Muscle layer of colon (tissue), 2 donors: Measurements from ENCODE around the gene PAK4.
"Not testable (repeated sequence)": the region's sequence is repeated elsewhere in the genome, so short reads cannot be mapped to it uniquely, and the experiment has no call there.

Experiments used
- H3K27ac ChIP-seq: one replicate; pipeline ENCODE4 v1.7.0; 2013; ENCODE audit warnings: low read depth, mild to moderate bottlenecking, low read length, moderate library complexity
- H3K27me3 ChIP-seq, 2 donors: one replicate each; pipeline ENCODE4 v1.7.0; 2013; ENCODE audit warnings: low read length in 2 of 2, mild to moderate bottlenecking in 2 of 2; ENCODE audit not compliant: insufficient read depth in 2 of 2, control insufficient read depth in 1 of 2
- H3K36me3 ChIP-seq: one replicate; pipeline ENCODE4 v1.7.0; 2013; ENCODE audit warnings: mild to moderate bottlenecking, low read length; ENCODE audit not compliant: insufficient read depth
- H3K4me1 ChIP-seq: one replicate; pipeline ENCODE4 v1.7.0; 2013; ENCODE audit warnings: mild to moderate bottlenecking, low read length; ENCODE audit not compliant: insufficient read depth
- H3K4me3 ChIP-seq, 2 donors: one replicate each; pipeline ENCODE4 v1.7.0; 2013; ENCODE audit warnings: low read length in 2 of 2, low read depth in 1 of 2, mild to moderate bottlenecking in 1 of 2, moderate library complexity in 1 of 2
- H3K9ac ChIP-seq: one replicate; pipeline ENCODE4 v1.7.0; 2013; ENCODE audit warnings: low read length
- H3K9me3 ChIP-seq: one replicate; pipeline ENCODE4 v1.7.0; 2013; ENCODE audit warnings: mild to moderate bottlenecking, low read length
- donor health status: abdominal sarcoma.
- donor health status: Adenocarcinoma of cecum.

Gene PAK4

DNA sequence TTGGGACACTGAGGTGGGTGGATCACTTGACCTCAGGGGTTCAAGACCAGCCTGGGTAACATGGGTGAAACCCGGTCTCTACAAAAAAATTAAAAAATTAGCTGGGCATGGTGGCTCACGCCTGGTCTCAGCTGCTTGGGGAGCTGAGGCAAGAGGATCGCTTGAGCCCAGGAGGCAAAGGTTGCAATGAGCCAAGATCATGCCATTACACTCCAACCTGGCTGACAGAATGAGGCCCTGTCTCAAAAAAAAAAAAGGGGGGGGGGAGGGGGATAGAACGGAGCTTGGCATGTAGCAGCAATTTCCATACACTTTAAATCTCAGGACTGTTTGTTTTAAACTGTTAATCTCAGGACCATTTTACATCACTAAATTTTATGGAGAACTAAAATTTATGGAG, 39.2 kb upstream of the PAK4 start:
- Histone ChIP-seq H3K9ac (no peak overlapping the region), H3K4me3 (no peak overlapping the region), H3K9me3 (no peaks in the 10 kb centered on the region), H3K27me3 (peaks cover 16 to 40% of the 10 kb centered on the region in 2 donors), H3K4me1 (no peaks in the 10 kb centered on the region), H3K27ac (no peak overlapping the region), H3K36me3 (no peaks in the 10 kb centered on the region)

DNA sequence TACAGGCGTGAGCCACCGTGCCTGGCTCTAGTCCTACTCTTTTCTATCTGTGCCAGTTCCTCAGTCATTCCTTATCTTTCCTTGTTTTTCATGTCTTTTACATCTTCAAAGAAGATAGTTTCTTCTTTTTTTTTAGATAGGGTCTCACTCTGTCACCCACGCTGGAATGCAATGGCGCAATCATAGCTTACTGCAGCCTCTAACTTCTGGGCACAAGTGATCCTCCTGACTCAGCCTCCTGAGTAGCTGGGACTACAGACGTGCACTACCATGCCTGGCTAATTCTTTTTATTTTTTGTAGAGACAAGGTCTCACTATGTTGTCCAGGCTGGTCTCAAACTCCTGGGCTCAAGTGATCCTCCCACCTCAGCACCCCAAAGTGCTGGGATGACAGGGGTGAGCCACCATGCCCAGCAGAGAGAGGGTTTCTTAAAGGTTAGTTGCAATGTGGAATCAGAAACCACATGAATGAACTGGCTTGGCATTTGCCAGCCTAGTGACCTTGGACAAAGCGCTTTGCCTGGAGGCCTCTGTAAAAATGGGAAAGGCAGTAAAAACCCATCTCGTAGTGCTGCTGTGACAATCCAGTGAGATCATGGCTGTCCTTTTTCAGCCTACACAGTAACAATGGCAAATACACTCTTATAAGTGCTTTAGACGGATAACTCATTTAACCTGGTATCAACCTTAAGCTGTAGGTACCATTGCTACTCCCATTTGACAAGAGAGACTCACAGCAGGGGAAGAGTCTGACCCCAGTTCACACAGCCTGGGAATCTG, 37.5 kb upstream of the PAK4 start:
- Histone ChIP-seq H3K27ac (no peak overlapping the region), H3K4me1 (no peaks in the 10 kb centered on the region), H3K27me3 (peaks cover 6 to 29% of the 10 kb centered on the region in 2 donors), H3K36me3 (no peaks in the 10 kb centered on the region), H3K9me3 (no peaks in the 10 kb centered on the region), H3K9ac (no peak overlapping the region), H3K4me3 (no peak overlapping the region)

DNA sequence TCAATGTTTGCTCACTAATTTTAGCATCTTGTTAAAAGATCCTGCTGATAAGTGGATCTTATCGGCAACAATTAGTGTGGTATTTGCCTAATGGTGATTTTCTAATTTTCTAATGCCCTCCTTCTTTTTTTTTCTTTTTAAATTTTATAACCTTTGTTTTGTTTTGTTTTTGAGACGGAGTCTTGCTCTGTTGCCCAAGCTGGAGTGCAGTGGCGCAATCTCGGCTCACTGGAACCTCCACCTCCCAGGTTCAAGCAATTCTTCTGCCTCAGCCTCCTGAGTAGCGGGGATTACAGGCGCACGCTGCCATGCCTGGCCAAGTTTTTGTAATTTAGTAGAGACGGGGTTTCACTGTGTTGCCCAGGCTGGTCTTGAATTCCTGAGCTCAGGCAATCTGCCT, 35.6 kb upstream of the PAK4 start:
- H3K27me3 ChIP-seq, result peaks cover 0 to 12% of the 10 kb centered on the region in 2 donors
- not testable (repeated sequence) for H3K9ac ChIP-seq, H3K9me3 ChIP-seq, H3K4me3 ChIP-seq, H3K36me3 ChIP-seq, H3K4me1 ChIP-seq, H3K27ac ChIP-seq

DNA sequence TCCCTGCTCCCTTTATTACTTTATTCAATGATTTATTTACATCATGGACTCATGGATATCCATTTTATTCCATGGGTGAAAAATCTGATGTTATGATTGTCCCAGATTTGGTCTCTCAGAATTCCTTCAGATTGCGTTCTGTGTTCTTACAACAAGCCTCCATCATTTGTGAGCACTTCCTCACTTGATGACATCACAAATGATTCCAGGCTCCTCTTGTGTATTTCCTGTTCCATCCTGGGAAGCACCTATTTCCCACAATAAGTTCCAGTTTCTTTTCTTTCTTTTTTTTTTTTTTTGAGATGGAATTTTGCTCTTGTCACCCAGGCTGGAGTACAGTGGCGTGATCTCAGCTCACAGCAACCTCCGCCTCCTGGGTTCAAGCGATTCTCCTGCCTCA, 34.7 kb upstream of the PAK4 start:
- Histone ChIP-seq H3K9me3 (no peaks in the 10 kb centered on the region), H3K4me3 (no peak overlapping the region), H3K9ac (no peak overlapping the region), H3K27ac (no peak overlapping the region), H3K36me3 (no peaks in the 10 kb centered on the region), H3K27me3 (peaks cover 0 to 3% of the 10 kb centered on the region in 2 donors), H3K4me1 (no peaks in the 10 kb centered on the region)

DNA sequence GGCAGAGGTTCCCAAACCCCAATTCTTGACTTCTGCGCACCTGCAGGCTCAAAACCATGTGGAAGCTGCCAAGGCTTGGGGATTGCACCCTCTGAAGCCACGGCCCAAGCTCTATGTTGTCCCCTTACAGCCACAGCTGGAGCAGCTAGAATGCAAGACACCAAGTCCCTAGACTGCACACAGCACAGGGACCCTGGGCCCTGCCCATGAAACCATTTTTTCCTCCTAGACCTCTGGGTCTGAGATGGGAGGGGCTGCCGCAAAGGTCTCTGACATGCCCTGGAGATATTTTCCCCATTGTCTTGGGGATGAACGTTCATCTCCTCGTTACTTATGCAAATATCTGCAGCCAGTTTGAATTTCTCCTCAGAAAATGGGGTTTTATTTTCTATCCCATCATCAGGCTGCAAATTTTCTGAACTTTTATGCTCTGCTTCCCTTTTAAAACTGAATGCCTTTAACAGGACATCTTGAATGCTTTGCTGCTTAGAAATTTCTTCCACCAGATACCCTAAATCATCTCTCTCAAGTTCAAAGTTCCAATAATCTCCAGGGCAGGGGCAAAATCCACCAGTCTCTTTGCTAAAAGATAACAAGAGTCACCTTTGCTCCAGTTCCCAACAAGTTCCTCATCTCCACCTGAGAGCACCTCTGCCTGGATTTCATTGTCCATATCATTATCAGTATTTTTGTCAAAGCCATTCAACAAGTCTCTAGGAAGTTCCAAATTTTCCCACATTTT, 29.6 kb upstream of the PAK4 start:
- not testable (repeated sequence) for H3K4me3 ChIP-seq, H3K9ac ChIP-seq, H3K9me3 ChIP-seq, H3K27ac ChIP-seq, H3K4me1 ChIP-seq, H3K36me3 ChIP-seq
- H3K27me3 ChIP-seq, result peaks cover 0 to 26% of the 10 kb centered on the region in 2 donors

DNA sequence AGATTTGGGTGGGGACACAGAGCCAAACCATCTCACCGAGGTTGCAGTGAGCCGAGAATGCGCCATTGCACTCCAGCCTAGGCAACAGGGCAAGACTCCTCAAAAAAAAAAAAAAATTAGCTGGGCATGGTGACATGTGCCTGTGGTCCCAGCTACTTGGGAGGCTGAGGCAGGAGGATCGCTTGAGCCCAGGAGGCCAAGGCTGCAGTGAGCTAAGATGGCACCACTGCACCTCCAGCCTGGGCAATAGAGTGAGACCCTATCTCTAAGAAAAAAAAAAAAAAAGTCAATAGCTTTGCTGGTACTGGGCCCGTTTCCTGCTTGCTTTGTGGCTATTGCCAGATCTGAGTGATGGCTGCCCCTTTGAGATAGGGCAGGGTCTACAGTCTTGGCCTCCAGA, 28.3 kb upstream of the PAK4 start:
- no peaks in the 10 kb centered on the region for H3K36me3 ChIP-seq
- no peak overlapping the region for H3K27ac ChIP-seq
- no peak overlapping the region for H3K4me3 ChIP-seq
- H3K9ac ChIP-seq, result no peak overlapping the region
- no peaks in the 10 kb centered on the region for H3K4me1 ChIP-seq
- H3K27me3 ChIP-seq, result peaks cover 0 to 31% of the 10 kb centered on the region in 2 donors
- no peaks in the 10 kb centered on the region for H3K9me3 ChIP-seq

DNA sequence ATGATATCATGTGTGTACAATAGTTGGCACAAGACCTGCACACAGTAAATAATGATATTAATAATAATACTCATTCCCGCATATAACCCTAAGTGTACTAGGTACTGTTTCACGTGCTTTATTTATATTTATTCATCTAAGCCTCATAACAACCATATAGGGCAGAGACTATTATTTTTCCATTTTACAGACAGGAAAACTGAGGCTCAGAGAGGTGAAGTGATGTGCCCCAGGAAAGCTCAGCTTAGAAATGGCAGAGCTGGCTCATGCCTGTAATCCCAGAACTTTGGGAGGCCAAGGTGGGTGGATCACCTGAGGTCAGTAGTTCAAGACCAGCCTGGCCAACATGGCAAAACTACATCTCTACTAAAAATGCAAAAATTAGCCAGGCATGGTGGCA, 27.9 kb upstream of the PAK4 start:
- Histone ChIP-seq H3K27ac (no peak overlapping the region), H3K27me3 (peaks cover 0 to 31% of the 10 kb centered on the region in 2 donors), H3K9me3 (no peaks in the 10 kb centered on the region), H3K4me3 (no peak overlapping the region), H3K36me3 (no peaks in the 10 kb centered on the region), H3K4me1 (no peaks in the 10 kb centered on the region), H3K9ac (no peak overlapping the region)

DNA sequence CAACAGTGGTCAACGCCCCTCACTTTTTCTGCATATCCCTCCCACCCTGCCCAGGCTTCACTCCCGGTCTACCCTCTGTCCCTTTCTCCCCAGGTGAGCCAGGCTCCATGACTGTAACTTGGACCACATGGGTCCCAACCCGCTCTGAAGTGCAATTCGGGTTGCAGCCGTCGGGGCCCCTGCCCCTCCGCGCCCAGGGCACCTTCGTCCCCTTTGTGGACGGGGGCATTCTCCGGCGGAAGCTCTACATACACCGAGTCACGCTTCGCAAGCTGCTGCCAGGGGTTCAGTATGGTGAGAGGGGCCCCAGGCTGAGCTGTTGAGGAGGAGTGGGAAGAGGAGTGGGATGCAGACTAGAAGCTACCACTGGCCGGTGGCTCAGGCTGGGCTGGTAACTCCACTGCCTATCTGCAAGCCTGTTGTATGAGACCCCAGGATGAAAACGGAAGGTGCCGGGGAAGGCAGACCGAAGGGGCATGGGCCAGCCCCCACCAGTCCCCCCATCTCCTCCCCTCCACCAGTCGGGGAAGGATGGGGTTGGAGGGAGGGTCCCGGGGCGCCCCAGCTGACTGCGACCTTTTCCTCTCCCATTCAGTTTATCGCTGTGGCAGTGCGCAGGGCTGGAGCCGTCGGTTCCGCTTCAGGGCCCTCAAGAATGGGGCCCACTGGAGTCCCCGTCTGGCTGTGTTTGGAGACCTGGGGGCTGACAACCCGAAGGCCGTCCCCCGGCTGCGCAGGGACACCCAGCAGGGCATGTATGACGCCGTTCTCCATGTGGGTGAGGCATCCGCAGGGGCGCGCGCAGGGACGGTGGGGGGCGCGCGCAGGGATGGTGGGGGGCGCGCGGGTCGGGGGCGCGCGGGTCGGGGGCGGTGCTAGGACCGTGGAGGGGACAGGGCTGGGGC, 27.0 kb upstream of the PAK4 start:
- H3K9ac ChIP-seq, result no peak overlapping the region
- peaks cover 0 to 31% of the 10 kb centered on the region in 2 donors for H3K27me3 ChIP-seq
- H3K4me1 ChIP-seq, result no peaks in the 10 kb centered on the region
- no peak overlapping the region for H3K27ac ChIP-seq
- no peaks in the 10 kb centered on the region for H3K36me3 ChIP-seq
- no peaks in the 10 kb centered on the region for H3K9me3 ChIP-seq
- H3K4me3 ChIP-seq, result no peak overlapping the region

DNA sequence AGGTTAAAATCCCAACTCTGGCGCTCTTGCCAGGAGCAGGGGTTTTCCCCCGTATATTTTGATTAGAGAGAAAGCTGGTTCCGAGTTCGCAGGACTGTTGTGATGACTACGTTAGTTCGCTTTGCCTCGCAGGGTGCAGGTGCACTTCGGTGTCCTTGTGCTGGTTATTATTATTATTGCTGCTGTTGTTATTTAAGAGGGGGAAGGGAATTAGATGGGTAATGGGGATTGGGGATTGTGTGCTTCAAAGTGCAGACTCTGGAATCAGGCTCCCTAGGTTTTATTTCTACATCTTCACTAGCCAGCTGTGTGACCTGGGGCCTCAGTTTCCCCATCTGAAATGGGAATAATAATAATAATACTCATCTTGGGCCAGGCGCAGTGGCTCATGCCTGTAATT, 26.2 kb upstream of the PAK4 start:
- H3K9me3 ChIP-seq, result no peaks in the 10 kb centered on the region
- H3K4me1 ChIP-seq, result no peaks in the 10 kb centered on the region
- H3K27me3 ChIP-seq, result peaks cover 0 to 31% of the 10 kb centered on the region in 2 donors
- no peak overlapping the region for H3K27ac ChIP-seq
- H3K36me3 ChIP-seq, result no peaks in the 10 kb centered on the region
- no peak overlapping the region for H3K4me3 ChIP-seq
- no peak overlapping the region for H3K9ac ChIP-seq

DNA sequence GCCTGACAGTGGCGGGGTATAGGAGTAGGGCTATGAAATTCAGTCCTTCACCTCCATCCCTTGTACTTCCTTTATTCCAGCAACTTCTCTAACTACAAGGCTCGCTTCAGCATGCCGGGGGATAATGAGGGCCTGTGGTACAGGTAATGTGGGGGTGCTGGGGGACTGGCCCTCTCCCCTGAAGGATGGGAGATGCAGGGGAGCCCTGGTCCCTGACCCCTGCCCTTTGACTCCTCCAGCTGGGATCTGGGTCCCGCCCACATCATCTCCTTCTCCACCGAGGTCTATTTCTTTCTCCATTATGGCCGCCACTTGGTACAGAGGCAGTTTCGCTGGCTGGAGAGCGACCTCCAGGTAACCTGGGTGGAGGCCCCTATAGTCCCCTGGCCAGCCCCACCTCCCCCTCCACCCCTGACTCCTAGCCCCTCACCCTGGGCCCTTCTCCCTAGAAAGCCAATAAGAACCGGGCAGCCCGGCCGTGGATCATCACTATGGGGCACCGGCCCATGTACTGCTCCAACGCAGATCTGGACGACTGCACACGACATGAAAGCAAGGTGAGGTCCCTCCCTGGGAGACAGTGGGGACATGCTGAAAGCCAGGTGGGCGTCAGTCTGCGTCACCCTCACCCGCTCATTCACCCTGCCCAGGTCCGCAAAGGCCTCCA, 25.0 kb upstream of the PAK4 start:
- Histone ChIP-seq H3K4me3 (no peak overlapping the region), H3K9ac (no peak overlapping the region), H3K4me1 (no peaks in the 10 kb centered on the region), H3K9me3 (no peaks in the 10 kb centered on the region), H3K27me3 (peaks cover 0 to 31% of the 10 kb centered on the region in 2 donors), H3K27ac (no peak overlapping the region), H3K36me3 (no peaks in the 10 kb centered on the region)

DNA sequence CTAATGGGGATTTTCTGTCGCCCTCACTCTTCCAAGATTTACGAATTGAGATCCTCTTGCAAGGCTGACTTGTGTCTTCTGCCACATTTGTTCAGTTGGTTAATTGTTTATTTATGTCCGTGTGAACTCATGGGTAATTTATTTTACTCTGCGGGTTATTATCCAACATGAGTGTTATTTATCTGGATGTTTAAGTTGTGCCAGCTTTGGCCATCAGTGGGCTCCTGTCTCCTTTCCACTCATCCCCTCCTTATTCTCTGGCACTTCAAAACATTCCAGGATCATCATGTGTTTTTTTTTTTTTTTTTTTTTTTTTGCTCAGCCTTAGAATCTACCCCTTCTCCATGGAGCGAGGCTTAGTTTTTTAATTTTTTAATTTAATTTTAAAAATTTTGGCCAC, 22.4 kb upstream of the PAK4 start:
- Histone ChIP-seq H3K4me3 (no peak overlapping the region), H3K27me3 (peaks cover 0 to 22% of the 10 kb centered on the region in 2 donors), H3K4me1 (no peaks in the 10 kb centered on the region), H3K36me3 (no peaks in the 10 kb centered on the region), H3K9ac (no peak overlapping the region), H3K9me3 (no peaks in the 10 kb centered on the region), H3K27ac (no peak overlapping the region)
